Esophagus squamous epithelium (tissue), 5 donors: ENCODE measurements around the gene CTTNBP2NL. TPM values are rescaled to one million over a fixed set of nuclear protein-coding genes. Genes with fewer than 3 reads are reported as not detected.

Experiments used
- DNase-seq: peaks from one replicate; lab custom pipeline; 2025; lab: John Stamatoyannopoulos, UW
- H3K27ac ChIP-seq, 4 donors: fragments of 200-600 bp; sonication (generic); one replicate each; pipeline ENCODE4 v1.5.1; 2016 to 2019; ENCODE audit warnings: mild to moderate bottlenecking in 1 of 4
- H3K27me3 ChIP-seq, 4 donors: fragments of 200-600 bp; sonication (generic); 1 replicate in 3 of 4; 2 replicates in 1 of 4; pipeline versions ENCODE4 v1.5.1 to v1.6.0; 2017 to 2021; ENCODE audit warnings: antibody characterized with exemption in 1 of 4
- H3K36me3 ChIP-seq, 3 donors: fragments of 200-600 bp; sonication (generic); one replicate each; pipeline ENCODE4 v1.5.1; 2016 to 2019
- H3K4me1 ChIP-seq, 3 donors: fragments of 200-600 bp; sonication (generic); one replicate each; pipeline ENCODE4 v1.5.1; 2017 to 2019
- H3K4me3 ChIP-seq, 4 donors: fragments of 200-600 bp; sonication (generic); 1 replicate in 3 of 4; 2 replicates in 1 of 4; pipeline ENCODE4 v1.5.1; 2016 to 2019; ENCODE audit warnings: mild to moderate bottlenecking in 2 of 4, moderate library complexity in 1 of 4
- H3K9me3 ChIP-seq, 3 donors: fragments of 200-600 bp; sonication (generic); one replicate each; pipeline ENCODE4 v1.5.1; 2016 to 2019
- POLR2A ChIP-seq, 4 donors: fragments of 450-650 bp; IDR thresholded peaks; one replicate each; pipeline ENCODE4 v1.6.1; 2017; ENCODE audit warnings: antibody characterized with exemption in 4 of 4, mild to moderate bottlenecking in 4 of 4, moderate library complexity in 3 of 4
- WGBS, 2 donors: methylation state at CpG; one replicate each; pipeline ENCODE4 v1.1.5; 2018; 5-methylcytosine and 5-hydroxymethylcytosine counted together
- intact Hi-C: fragments of 100-400 bp; cut with DNase I; formaldehyde crosslinking; loops from one replicate; pipeline ENCODE4 v1.15.0; 2022
- total RNA-seq, 4 donors: library from RNA; depleted of rRNA; stranded (reverse); fragments of >200 nt; gene quantifications; one replicate each; pipeline ENCODE4 v1.1.0, GENCODE V29; 2016
- TF ChIP-seq, protein P1 (sequence below), 6 experiments: fragments of 450-650 bp in 4 of 6; fragments of 200-600 bp in 2 of 6; sonication (generic) in 2 of 6; IDR thresholded peaks; one replicate each; pipeline ENCODE4 v1.5.1; 2016 to 2019; ENCODE audit warnings: antibody characterized with exemption in 6 of 6, mild to moderate bottlenecking in 4 of 6, moderate library complexity in 4 of 6
- donor health status: DM: yes; HTN: yes; CAD: no.

Gene CTTNBP2NL
- total RNA-seq, 4 donors from 2014 or later = 19.6 to 26.3 (median 22.8) TPM

DNA sequence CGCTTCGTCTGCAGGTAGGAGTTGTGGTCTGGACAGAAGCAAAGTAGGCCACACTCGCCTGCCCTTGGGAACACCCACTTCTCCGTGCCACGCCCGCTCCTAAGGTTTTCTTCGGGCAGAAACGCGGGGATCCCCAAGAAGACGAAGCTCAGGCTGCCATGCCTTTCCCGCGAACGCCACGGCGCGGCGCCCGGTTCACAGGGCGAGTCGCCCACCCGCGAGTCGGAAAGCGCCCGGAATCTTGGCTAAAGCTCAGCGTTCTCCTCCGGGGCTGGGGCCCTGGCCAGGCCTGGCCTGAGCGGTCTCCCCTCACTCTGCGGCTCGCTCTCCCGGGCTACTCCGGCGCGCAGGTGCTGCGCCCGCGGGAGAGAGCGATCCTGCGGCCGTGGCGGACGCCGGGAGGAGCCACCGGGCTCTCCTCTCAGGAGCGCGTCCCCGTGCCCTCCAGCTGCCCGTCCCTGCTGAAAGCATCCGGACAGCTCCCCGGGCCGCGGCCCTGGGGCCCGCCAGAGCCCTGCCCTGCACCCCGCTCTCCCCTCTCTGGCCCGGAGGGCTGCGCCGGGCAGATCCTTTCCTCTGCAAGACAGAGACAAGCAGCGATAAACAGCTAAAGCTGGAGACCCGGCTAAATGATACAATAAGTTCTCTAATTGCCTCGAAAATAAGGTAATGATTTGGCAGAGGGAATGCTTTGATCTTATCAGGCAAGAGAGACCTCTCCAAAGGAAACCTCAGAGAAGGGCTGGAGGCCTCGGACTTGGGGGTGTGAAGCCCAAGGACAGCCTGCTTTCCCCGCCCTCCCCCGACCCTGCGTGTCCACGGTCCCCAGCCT is 106.0 kb downstream of the CTTNBP2NL start:
- Histone ChIP-seq H3K36me3 (no peaks in the 10 kb centered on the region), H3K27ac (peak overlapping the region in 3 of 4 donors; percentile 66 to 76 (median 68)), H3K9me3 (no peaks in the 10 kb centered on the region), H3K4me1 (peaks cover 7 to 22% (median 18%) of the 10 kb centered on the region in 3 donors), H3K4me3 (peak overlapping the region; percentile 55 to 74 (median 65)), H3K27me3 (peaks cover 0 to 30% (median 0%) of the 10 kb centered on the region in 4 donors)
- no peak for DNase-seq
- 15 to 27% methylated on average over 7 to 8 of the region's 65 CpGs for WGBS, 2 donors
- intact Hi-C loops = loop anchor here (5.0 to 10.0 kb wide), 2 partner anchors 115 to 203 kb away; partner anchors contain the start of genes CAPZA1, RHOC and ST7L
- TF ChIP-seq, protein P1, sequence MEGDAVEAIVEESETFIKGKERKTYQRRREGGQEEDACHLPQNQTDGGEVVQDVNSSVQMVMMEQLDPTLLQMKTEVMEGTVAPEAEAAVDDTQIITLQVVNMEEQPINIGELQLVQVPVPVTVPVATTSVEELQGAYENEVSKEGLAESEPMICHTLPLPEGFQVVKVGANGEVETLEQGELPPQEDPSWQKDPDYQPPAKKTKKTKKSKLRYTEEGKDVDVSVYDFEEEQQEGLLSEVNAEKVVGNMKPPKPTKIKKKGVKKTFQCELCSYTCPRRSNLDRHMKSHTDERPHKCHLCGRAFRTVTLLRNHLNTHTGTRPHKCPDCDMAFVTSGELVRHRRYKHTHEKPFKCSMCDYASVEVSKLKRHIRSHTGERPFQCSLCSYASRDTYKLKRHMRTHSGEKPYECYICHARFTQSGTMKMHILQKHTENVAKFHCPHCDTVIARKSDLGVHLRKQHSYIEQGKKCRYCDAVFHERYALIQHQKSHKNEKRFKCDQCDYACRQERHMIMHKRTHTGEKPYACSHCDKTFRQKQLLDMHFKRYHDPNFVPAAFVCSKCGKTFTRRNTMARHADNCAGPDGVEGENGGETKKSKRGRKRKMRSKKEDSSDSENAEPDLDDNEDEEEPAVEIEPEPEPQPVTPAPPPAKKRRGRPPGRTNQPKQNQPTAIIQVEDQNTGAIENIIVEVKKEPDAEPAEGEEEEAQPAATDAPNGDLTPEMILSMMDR (IDR thresholded peaks at IDR 0.05) = peak; percentile 55 to 86 (median 73)
- TF ChIP-seq POLR2A (IDR thresholded peaks at IDR 0.05) = no peak

DNA sequence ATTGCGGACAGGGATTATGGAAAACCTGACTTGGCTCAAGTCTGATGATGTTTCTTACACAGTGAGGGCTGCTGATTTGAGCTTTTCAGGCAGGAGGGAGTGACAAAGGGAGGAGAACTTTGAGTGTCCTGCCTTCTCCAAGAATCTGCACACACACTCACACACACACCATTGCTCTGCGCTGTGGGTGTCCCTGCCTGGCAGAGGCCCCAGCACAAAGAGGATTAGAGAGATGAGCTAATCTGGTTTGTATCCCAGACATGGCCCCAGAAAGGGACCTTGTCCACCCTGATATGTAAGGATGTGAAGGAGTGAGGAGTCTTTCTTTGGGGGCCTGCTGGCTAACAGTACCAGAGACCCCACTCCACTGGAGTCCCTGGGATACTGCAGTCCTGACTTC is 106.8 kb downstream of the CTTNBP2NL start:
- WGBS, 2 donors = 50 to 65% methylated on average over 1 to 2 of the region's 2 CpGs
- Histone ChIP-seq H3K27me3 (peaks cover 0 to 37% (median 1%) of the 10 kb centered on the region in 4 donors), H3K4me3 (peak overlapping the region in 2 of 4 donors; percentile 67 to 74), H3K27ac (no peak overlapping the region), H3K9me3 (no peaks in the 10 kb centered on the region), H3K36me3 (no peaks in the 10 kb centered on the region), H3K4me1 (peaks cover 7 to 27% (median 21%) of the 10 kb centered on the region in 3 donors)
- no peak for DNase-seq
- TF ChIP-seq, protein P1 (IDR thresholded peaks at IDR 0.05) = no peak
- no peak for TF ChIP-seq POLR2A (IDR thresholded peaks at IDR 0.05)
- intact Hi-C loops = loop anchor here (5.0 to 10.0 kb wide), 2 partner anchors 114 to 202 kb away; partner anchors contain the start of genes CAPZA1, RHOC and ST7L

DNA sequence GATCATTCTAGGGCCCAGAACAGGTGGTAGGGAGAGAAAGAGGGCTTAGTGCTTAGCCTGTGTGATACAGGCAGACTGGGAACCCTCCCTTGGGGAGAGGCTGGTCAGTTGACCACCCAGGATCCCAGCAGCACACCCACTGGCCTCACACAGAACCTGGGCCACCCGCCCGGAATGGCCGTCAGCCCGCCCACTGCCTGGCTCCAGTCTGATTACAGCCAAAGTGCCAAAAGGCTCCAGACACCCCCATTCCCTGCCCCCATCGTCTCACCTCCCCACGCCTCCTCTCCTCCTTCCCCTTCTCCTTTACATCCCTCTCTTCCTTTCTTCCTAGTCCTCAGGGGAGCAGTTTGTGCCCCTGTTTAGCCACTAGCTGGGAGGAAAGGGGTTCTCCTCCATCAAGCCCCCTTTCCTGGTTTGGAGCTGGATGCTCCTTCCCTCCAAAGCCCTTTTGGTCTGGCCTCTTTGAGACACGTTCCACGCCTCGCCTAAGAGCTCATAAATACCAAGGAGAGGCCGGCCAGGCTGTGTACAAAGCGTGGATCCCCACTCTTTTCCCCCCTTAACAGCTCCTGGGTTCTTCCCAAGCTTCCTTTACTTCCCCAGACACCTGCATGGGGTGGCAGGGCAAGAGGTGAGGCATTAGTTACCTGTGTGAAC is 108.1 kb downstream of the CTTNBP2NL start:
- DNase-seq = no peak
- TF ChIP-seq POLR2A (IDR thresholded peaks at IDR 0.05) = no peak
- TF ChIP-seq, protein P1 (IDR thresholded peaks at IDR 0.05) = no peak
- no peak overlapping the region for H3K4me3 ChIP-seq
- no peaks in the 10 kb centered on the region for H3K9me3 ChIP-seq
- intact Hi-C loops = loop anchor here (5.0 to 10.0 kb wide), 2 partner anchors 113 to 201 kb away; partner anchors contain the start of genes CAPZA1, RHOC and ST7L
- H3K36me3 ChIP-seq = no peaks in the 10 kb centered on the region
- 72 to 86% methylated on average over 11 of the region's 11 CpGs for WGBS, 2 donors
- no peak overlapping the region for H3K27ac ChIP-seq
- H3K27me3 ChIP-seq = peaks cover 0 to 50% (median 3%) of the 10 kb centered on the region in 4 donors
- H3K4me1 ChIP-seq = peaks cover 15 to 40% (median 30%) of the 10 kb centered on the region in 3 donors

DNA sequence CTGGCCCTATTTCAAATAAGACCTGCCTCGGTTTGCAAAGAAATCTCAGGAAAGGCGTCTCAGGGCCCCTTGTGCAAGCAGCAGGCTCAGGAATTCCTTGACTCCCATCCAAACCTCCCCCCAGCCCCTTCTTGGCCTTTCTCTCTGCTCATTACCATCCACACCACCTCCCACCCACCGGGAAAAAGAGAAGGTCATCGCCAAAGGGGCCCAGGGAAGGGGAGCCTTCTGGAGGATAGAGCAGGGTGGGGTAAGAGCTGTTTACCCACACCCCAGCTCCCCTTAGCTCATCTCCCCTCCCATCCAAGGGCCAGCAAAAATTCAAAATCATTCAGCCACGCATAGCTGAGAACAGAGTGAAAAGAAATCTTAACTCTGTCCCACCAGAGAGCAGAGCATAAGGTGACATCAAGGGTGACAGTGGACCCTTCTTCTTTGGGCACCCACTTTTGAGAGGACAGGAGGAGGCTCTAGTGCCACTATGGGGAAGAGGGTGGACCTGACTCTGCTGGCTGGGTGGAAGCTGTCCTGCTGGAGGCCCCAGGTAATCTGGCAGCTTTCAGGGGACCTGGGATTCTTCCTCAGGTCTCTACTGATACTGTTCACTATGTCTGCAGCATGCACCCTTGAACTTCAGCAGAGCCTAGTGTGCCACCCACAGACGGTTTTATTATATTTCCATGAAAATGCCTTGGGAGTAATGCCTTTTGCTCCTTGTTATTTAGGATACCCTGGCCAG is 108.8 kb downstream of the CTTNBP2NL start:
- 62 to 68% methylated on average over 4 to 6 of the region's 6 CpGs for WGBS, 2 donors

More for the DNA sequence above, 108.8 kb downstream of the CTTNBP2NL start:
- intact Hi-C loops = loop anchor here (5.0 to 10.0 kb wide), 2 partner anchors 112 to 200 kb away; partner anchors contain the start of genes CAPZA1, RHOC and ST7L
- Histone ChIP-seq H3K4me1 (peaks cover 15 to 47% (median 34%) of the 10 kb centered on the region in 3 donors), H3K9me3 (no peaks in the 10 kb centered on the region), H3K36me3 (no peaks in the 10 kb centered on the region), H3K4me3 (no peak overlapping the region), H3K27ac (no peak overlapping the region), H3K27me3 (peaks cover 0 to 57% (median 3%) of the 10 kb centered on the region in 4 donors)
- DNase-seq = no peak
- no peak for TF ChIP-seq POLR2A (IDR thresholded peaks at IDR 0.05)
- TF ChIP-seq, protein P1 (IDR thresholded peaks at IDR 0.05) = no peak
